ENCODE data around the gene SRRM2.

Gene SRRM2

GRCh38 chr16:2743007-2743810 is 9.2 kb upstream of the SRRM2 start:
- no peaks in the 10 kb centered on the region for H3K36me3 Mint-ChIP-seq (ENCODE audit: low read depth)
- no peaks in the 10 kb centered on the region for H3K27me3 Mint-ChIP-seq
- no peak overlapping the region for H3K4me3 Mint-ChIP-seq
- H3K27ac Mint-ChIP-seq: no peak overlapping the region
- no peaks in the 10 kb centered on the region for H3K4me1 Mint-ChIP-seq (ENCODE audit: low read depth)
- no peaks in the 10 kb centered on the region for H3K9me3 Mint-ChIP-seq

GRCh38 chr16:2744711-2745110 is 7.7 kb upstream of the SRRM2 start:
- no peak overlapping the region for H3K27ac Mint-ChIP-seq
- no peaks in the 10 kb centered on the region for H3K27me3 Mint-ChIP-seq
- H3K4me3 Mint-ChIP-seq: no peak overlapping the region
- H3K36me3 Mint-ChIP-seq (ENCODE audit: low read depth): peaks cover 4% of the 10 kb centered on the region
- no peaks in the 10 kb centered on the region for H3K4me1 Mint-ChIP-seq (ENCODE audit: low read depth)
- H3K9me3 Mint-ChIP-seq: no peaks in the 10 kb centered on the region

DNA sequence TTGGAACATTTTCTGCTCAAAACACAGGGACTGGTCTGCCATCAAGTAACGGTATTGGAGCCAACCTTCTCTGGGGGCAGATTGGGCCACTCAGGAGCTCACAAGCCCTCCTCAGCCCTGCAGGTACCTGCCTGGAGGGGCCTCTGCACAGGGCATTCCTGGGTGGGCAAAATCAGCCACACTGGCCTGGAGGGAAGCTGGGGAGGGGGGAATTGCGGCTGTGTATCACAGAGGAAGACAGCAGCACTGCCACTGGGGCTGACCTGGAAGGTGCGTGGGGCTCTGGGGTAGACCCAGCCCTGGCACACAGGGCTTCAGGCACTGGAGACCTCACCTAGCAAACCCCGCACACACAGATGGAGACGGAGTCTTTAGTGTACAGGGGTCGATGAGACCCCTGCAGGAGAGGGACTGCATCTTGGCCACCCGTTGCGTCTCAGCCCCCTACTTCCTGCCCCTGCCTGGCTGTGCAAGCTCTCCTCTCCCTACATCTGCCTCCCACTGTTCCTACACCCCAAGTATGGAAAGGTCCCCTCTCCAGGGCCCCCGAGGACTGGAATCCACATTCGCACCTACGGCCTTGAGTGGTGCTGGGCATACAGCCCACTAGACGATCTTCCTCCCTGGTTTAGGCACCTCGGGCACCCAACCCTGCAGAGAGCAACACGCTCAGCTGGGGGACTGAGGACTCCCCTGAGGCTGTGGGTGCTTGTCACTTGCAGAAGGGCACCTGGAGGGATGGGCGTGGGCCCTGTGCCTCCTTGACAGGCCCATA is 7.1 kb upstream of the SRRM2 start:
- Mint-ChIP-seq H3K36me3 (ENCODE audit: low read depth) (peaks cover 8% of the 10 kb centered on the region), H3K27me3 (no peaks in the 10 kb centered on the region), H3K4me3 (no peak overlapping the region), H3K9me3 (no peaks in the 10 kb centered on the region), H3K4me1 (ENCODE audit: low read depth) (peaks cover 4% of the 10 kb centered on the region), H3K27ac (no peak overlapping the region)

DNA sequence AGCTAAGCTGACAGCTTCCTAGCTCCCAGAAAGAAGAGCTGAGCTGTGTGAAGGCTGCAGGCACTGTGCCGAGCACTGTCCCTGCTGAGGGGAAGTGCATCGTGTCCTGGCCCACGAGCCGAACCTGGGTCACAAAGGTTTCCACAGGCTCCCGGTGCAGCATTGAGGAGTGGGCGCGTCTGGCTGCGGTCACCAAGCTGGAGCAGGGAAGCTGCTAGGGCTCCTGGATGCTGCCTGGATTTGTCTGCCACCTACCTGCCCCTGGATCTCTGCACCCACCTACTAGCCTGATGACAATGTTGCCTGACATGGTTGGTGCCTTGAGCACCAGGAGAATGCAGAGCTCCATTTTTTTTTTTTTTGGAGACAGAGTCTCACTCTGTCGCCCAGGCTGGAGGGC is 6.5 kb upstream of the SRRM2 start:
- no peaks in the 10 kb centered on the region for H3K9me3 Mint-ChIP-seq

DNA sequence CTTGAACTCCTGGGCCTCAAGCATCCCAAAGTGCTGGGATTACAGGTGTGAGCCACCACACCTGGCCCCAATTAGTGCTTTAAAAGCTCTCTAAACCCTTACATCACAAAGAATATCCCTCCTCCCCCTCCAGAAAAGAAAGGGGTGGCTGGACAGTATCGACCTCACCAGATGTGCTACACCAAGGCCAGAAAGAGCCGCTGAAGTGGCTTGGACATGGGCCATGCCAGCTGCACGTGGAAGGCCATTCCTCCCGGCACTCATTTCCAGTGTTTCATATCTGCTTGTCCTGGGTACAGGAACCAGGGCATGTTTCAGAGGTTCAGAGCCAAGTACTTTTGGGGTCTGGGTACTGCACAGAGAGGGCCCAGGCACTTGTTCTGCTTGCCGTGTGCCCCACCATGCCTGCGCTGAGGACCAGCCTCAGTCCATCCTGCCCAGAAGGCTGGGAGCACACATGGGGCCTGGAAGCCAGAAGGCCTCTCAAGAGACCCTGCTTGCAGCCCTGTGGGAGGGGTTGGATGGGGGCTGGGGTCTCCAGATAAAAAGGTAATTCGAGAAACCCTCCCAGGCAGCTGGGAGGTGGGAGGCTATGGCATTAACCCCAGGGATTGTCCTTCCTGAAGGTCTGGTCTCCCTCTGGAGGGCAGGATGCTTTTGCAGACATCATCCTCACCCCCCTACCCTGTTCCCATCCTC is 3.5 kb upstream of the SRRM2 start:
- Mint-ChIP-seq H3K27me3 (no peaks in the 10 kb centered on the region), H3K9me3 (no peaks in the 10 kb centered on the region), H3K4me3 (no peak overlapping the region), H3K27ac (no peak overlapping the region), H3K36me3 (ENCODE audit: low read depth) (peaks cover 27% of the 10 kb centered on the region), H3K4me1 (ENCODE audit: low read depth) (peaks cover 29% of the 10 kb centered on the region)

More for the DNA sequence above, 6.5 kb upstream of the SRRM2 start:
- no peak overlapping the region for H3K4me3 Mint-ChIP-seq
- H3K27ac Mint-ChIP-seq: no peak overlapping the region
- H3K27me3 Mint-ChIP-seq: no peaks in the 10 kb centered on the region
- H3K4me1 Mint-ChIP-seq (ENCODE audit: low read depth): peaks cover 10% of the 10 kb centered on the region
- H3K36me3 Mint-ChIP-seq (ENCODE audit: low read depth): peaks cover 14% of the 10 kb centered on the region

- Mint-ChIP-seq H3K36me3 (ENCODE audit: low read depth) (peaks cover 32% of the 10 kb centered on the region), H3K9me3 (no peaks in the 10 kb centered on the region), H3K27ac (no peak overlapping the region), H3K4me1 (ENCODE audit: low read depth) (peaks cover 35% of the 10 kb centered on the region), H3K27me3 (no peaks in the 10 kb centered on the region), H3K4me3 (no peak overlapping the region)
These were observed 3.0 kb upstream of the SRRM2 start for GRCh38 chr16:2749476-2749875.

DNA sequence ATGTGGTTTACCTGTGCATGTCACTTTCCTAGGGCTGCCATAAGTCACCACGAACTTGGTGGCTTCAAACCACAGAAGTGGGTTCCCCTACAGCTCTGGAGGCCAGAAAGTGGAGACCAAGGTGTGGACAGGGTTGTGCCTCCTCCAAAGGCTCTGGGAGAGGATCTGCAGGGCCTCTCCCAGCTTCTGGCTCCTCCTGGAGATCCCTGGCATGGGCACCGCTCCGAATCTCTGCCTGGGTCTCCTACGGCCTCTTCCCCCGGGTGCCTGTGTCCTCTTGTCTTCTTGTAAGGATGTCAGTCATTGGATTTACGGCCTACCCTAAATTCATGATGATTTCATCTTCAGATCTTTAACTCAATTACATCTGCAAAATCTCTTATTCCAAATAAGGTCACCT is 2.5 kb upstream of the SRRM2 start:
- H3K27ac Mint-ChIP-seq: peak overlapping the region; percentile 99
- no peaks in the 10 kb centered on the region for H3K27me3 Mint-ChIP-seq
- no peaks in the 10 kb centered on the region for H3K9me3 Mint-ChIP-seq
- H3K4me3 Mint-ChIP-seq: no peak overlapping the region
- peaks cover 39% of the 10 kb centered on the region for H3K4me1 Mint-ChIP-seq (ENCODE audit: low read depth)
- H3K36me3 Mint-ChIP-seq (ENCODE audit: low read depth): peaks cover 37% of the 10 kb centered on the region

- Mint-ChIP-seq H3K4me1 (ENCODE audit: low read depth) (peaks cover 54% of the 10 kb centered on the region), H3K4me3 (peak overlapping the region; percentile 97), H3K27me3 (no peaks in the 10 kb centered on the region), H3K9me3 (no peaks in the 10 kb centered on the region), H3K27ac (peak overlapping the region; percentile 99), H3K36me3 (ENCODE audit: low read depth) (peaks cover 52% of the 10 kb centered on the region)
These were observed 832 bp upstream of the SRRM2 start for GRCh38 chr16:2751577-2752034.

DNA sequence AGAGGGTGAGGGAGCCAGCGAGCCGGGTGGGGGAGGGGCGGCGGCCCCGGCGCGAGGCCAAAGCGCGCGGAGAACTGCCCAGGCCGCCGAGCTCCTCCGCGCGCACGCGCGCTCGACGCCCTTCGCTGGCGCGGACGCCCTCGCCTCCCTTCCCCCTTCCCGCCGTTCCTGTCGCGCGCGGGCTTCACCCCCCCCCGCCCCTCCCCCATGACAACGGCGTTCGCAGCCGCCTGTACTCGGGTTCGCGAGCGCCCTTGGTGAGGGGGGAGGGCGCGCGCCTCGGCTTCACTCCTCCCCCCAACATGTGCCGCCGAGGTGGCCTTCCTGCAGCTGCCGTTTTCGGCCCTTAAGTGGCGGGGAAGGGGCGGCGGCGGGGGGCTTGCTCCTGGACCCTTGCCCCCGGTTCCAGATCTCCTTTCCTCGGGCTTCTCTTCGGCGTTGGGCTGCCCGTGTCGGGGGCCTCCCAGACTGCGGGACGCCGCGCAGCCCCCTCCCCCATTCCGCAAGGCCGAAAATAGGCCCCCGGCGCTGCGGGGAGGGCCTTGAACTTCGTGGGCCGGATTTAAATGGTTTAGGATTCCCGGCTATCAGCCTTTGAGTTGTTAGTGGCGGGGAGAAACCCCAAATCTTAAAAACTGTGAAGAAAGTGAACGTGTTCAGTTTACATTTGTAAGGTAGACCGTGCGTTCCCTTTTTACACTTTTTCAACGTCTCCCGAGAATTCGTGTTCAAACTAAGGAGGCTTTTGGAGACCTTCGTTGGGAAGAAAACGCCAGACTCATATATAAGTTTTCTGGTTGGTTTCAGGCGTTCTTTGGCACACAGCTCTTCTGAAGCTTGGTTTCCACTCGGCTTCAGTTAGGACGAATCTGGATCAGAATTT is 653 bp downstream of the SRRM2 start:
- no peaks in the 10 kb centered on the region for H3K27me3 Mint-ChIP-seq
- no peaks in the 10 kb centered on the region for H3K9me3 Mint-ChIP-seq
- peaks cover 66% of the 10 kb centered on the region for H3K4me1 Mint-ChIP-seq (ENCODE audit: low read depth)
- H3K4me3 Mint-ChIP-seq: peak overlapping the region; percentile 97
- H3K36me3 Mint-ChIP-seq (ENCODE audit: low read depth): peaks cover 67% of the 10 kb centered on the region
- H3K27ac Mint-ChIP-seq: peak overlapping the region; percentile 96

GRCh38 chr16:2753733-2754020 is 1.2 kb downstream of the SRRM2 start:
- no peaks in the 10 kb centered on the region for H3K27me3 Mint-ChIP-seq
- peak overlapping the region; percentile 96 for H3K27ac Mint-ChIP-seq
- peaks cover 73% of the 10 kb centered on the region for H3K36me3 Mint-ChIP-seq (ENCODE audit: low read depth)
- no peaks in the 10 kb centered on the region for H3K9me3 Mint-ChIP-seq
- H3K4me1 Mint-ChIP-seq (ENCODE audit: low read depth): peaks cover 68% of the 10 kb centered on the region
- H3K4me3 Mint-ChIP-seq: peak overlapping the region; percentile 97

- peak overlapping the region; percentile 96 for H3K27ac Mint-ChIP-seq
- H3K36me3 Mint-ChIP-seq (ENCODE audit: low read depth): peaks cover 81% of the 10 kb centered on the region
These were observed 2.7 kb downstream of the SRRM2 start for GRCh38 chr16:2755158-2755557.

GRCh38 chr16:2756288-2757015 is 4.0 kb downstream of the SRRM2 start:
- H3K4me1 Mint-ChIP-seq (ENCODE audit: low read depth): peaks cover 62% of the 10 kb centered on the region
- H3K36me3 Mint-ChIP-seq (ENCODE audit: low read depth): peaks cover 83% of the 10 kb centered on the region
- no peaks in the 10 kb centered on the region for H3K27me3 Mint-ChIP-seq
- no peaks in the 10 kb centered on the region for H3K9me3 Mint-ChIP-seq
- H3K4me3 Mint-ChIP-seq: peak overlapping the region; percentile 12
- H3K27ac Mint-ChIP-seq: peak overlapping the region; percentile 45

More at GRCh38 chr16:2755158-2755557, 2.7 kb downstream of the SRRM2 start:
- peak overlapping the region; percentile 97 for H3K4me3 Mint-ChIP-seq
- peaks cover 72% of the 10 kb centered on the region for H3K4me1 Mint-ChIP-seq (ENCODE audit: low read depth)
- H3K27me3 Mint-ChIP-seq: no peaks in the 10 kb centered on the region
- no peaks in the 10 kb centered on the region for H3K9me3 Mint-ChIP-seq

GRCh38 chr16:2757344-2757743 is 4.9 kb downstream of the SRRM2 start:
- Mint-ChIP-seq H3K27ac (peak overlapping the region; percentile 53), H3K4me1 (ENCODE audit: low read depth) (peaks cover 54% of the 10 kb centered on the region), H3K27me3 (no peaks in the 10 kb centered on the region), H3K9me3 (no peaks in the 10 kb centered on the region), H3K36me3 (ENCODE audit: low read depth) (peaks cover 90% of the 10 kb centered on the region), H3K4me3 (no peak overlapping the region)

DNA sequence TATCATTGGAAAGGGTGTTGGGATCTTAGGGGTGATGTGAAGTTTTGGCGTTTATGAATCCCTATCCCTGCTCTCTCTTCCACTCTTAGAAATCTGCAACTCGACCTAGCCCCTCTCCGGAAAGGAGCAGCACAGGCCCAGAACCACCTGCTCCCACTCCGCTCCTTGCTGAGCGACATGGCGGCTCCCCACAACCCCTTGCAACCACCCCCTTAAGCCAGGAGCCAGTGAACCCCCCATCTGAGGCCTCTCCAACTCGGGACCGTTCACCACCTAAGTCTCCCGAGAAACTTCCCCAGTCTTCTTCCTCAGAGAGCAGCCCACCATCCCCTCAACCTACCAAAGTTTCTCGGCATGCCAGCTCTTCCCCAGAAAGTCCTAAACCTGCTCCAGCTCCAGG is 9.0 kb downstream of the SRRM2 start:
- Mint-ChIP-seq H3K27ac (no peak overlapping the region), H3K4me3 (no peak overlapping the region)

More for the DNA sequence above, 9.0 kb downstream of the SRRM2 start:
- H3K4me1 Mint-ChIP-seq (ENCODE audit: low read depth): peaks cover 25% of the 10 kb centered on the region
- no peaks in the 10 kb centered on the region for H3K27me3 Mint-ChIP-seq
- no peaks in the 10 kb centered on the region for H3K9me3 Mint-ChIP-seq
- H3K36me3 Mint-ChIP-seq (ENCODE audit: low read depth): peaks cover 100% of the 10 kb centered on the region
